ENCODE results near the gene TRIM34. TPM values are rescaled to one million over a fixed set of nuclear protein-coding genes. Genes with fewer than 3 reads are reported as not detected.
"Not testable (repeated sequence)": the region's sequence is repeated elsewhere in the genome, so short reads cannot be mapped to it uniquely, and the experiment has no call there.

The TRIM34 gene
- total and polyA plus RNA-seq, 3 donors from 2014 or later, result 6.5 to 7.6 (median 6.5) TPM

- Histone ChIP-seq H3K4me1 (no peaks in the 10 kb centered on the region), H3K36me3 (ENCODE audit: low read depth, missing control alignments) (no peaks in the 10 kb centered on the region)
Observed at GRCh38 chr11:5581014-5581413, 43.8 kb upstream of the TRIM34 start.

GRCh38 chr11:5584458-5584857 lies 40.3 kb upstream of the TRIM34 start:
- intact Hi-C loops (cut with DNase I; ENCODE audit: low total_unique reads); H3K4me1 ChIP-seq; H3K4me3 ChIP-seq; DNase-seq; H3K27ac ChIP-seq; H3K36me3 ChIP-seq (ENCODE audit: low read depth, missing control alignments); H3K27me3 ChIP-seq; H3K9me3 ChIP-seq: not testable (repeated sequence)
- 82 to 86% methylated on average over 5 of the region's 5 CpGs for WGBS, 2 donors

More at GRCh38 chr11:5581014-5581413, 43.8 kb upstream of the TRIM34 start:
- no peak for DNase-seq
- no peak overlapping the region for H3K27ac ChIP-seq
- H3K27me3 ChIP-seq, result no peaks in the 10 kb centered on the region
- intact Hi-C loops (cut with DNase I; ENCODE audit: low total_unique reads), result no loop called here
- no peaks in the 10 kb centered on the region for H3K9me3 ChIP-seq
- 82% methylated on average over 4 of the region's 4 CpGs for WGBS, 2 donors
- TF ChIP-seq POLR2A (IDR thresholded peaks at IDR 0.05) (no peak), CTCF (IDR thresholded peaks at IDR 0.05) (no peak)
- no peak overlapping the region for H3K4me3 ChIP-seq

GRCh38 chr11:5589906-5590305 lies 34.9 kb upstream of the TRIM34 start:
- H3K36me3 ChIP-seq (ENCODE audit: low read depth, missing control alignments); DNase-seq; H3K9me3 ChIP-seq; H3K27me3 ChIP-seq; H3K27ac ChIP-seq; intact Hi-C loops (cut with DNase I; ENCODE audit: low total_unique reads); H3K4me1 ChIP-seq: not testable (repeated sequence)
- H3K4me3 ChIP-seq, result peak overlapping the region; percentile 26 to 34
- WGBS, 2 donors, result 86 to 100% methylated on average over 1 to 25 of the region's 31 CpGs

DNA sequence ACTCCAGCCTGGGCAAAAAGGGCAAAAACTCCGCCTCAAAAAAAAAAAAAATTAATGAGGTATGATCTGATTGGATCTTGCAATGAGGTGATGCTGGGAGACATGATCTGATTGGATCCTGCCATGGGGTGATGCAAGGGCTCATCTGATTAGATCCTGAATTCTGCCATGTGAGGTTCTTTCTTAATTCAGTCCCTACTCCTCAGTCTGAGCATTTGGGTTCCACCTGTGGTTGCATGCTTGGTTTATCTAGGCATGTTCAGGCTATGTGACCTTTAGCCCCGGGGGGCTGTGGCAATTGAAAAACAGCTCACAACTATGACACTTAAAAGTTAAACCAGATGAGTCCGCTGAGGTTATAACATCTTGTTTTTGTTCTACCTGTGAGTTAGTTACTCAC lies 33.2 kb upstream of the TRIM34 start:
- no peak overlapping the region for H3K27ac ChIP-seq
- no peaks in the 10 kb centered on the region for H3K4me1 ChIP-seq
- no peaks in the 10 kb centered on the region for H3K36me3 ChIP-seq (ENCODE audit: low read depth, missing control alignments)
- no peak overlapping the region for H3K4me3 ChIP-seq
- TF ChIP-seq CTCF (IDR thresholded peaks at IDR 0.05) (no peak), POLR2A (IDR thresholded peaks at IDR 0.05) (no peak)
- no peaks in the 10 kb centered on the region for H3K9me3 ChIP-seq
- no peaks in the 10 kb centered on the region for H3K27me3 ChIP-seq
- intact Hi-C loops (cut with DNase I; ENCODE audit: low total_unique reads), result no loop called here
- WGBS, 2 donors, result 41 to 65% methylated on average over 3 of the region's 3 CpGs
- DNase-seq, result no peak

DNA sequence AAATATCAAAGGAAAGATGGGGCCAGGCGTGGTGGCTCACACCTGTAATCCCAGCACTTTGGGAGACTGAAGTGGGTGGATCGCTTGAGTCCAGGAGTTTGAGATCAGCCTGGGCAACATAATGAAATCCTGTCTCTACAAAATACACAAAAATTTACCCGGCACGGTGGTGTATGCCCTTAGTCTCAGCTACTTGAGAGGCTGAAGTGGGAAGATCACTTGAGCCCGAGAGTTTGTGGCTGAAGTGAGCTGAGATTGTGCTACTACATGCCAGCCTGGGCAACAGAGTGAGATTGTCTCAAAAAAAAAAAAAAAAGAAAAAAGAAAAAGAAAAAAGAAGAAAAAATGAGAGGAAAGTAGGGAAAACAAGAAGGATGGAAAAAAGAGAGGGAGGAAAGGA lies 32.2 kb upstream of the TRIM34 start:
- no peaks in the 10 kb centered on the region for H3K36me3 ChIP-seq (ENCODE audit: low read depth, missing control alignments)
- peaks cover 2% of the 10 kb centered on the region for H3K4me1 ChIP-seq
- H3K9me3 ChIP-seq, result no peaks in the 10 kb centered on the region
- 85 to 94% methylated on average over 5 of the region's 5 CpGs for WGBS, 2 donors
- no peak overlapping the region for H3K4me3 ChIP-seq
- intact Hi-C loops (cut with DNase I; ENCODE audit: low total_unique reads), result no loop called here
- no peaks in the 10 kb centered on the region for H3K27me3 ChIP-seq
- no peak overlapping the region for H3K27ac ChIP-seq
- no peak for DNase-seq
- no peak for TF ChIP-seq CTCF (IDR thresholded peaks at IDR 0.05)
- TF ChIP-seq POLR2A (IDR thresholded peaks at IDR 0.05), result no peak

DNA sequence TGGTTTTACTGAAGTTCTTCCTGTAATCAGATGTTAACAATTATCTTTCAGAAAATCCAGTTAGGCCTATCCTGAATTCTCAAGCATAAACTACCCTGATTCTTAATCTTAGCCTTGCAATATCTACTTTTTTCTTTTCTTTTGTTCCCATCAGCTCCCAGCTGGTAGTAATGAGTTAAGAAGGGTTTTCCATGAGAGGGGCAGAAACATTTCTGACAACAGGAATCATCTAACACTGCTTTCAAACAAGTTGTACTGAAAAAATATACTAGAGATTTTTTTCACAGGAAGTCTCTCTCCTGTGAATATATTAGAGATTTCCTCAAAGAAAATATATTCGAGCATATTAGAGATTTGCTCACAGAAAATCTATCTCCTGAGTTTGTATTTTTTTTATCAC lies 31.7 kb upstream of the TRIM34 start:
- TF ChIP-seq POLR2A (IDR thresholded peaks at IDR 0.05) (no peak), CTCF (IDR thresholded peaks at IDR 0.05) (no peak)
- Histone ChIP-seq H3K4me1 (peaks cover 7% of the 10 kb centered on the region), H3K36me3 (ENCODE audit: low read depth, missing control alignments) (no peaks in the 10 kb centered on the region), H3K4me3 (no peak overlapping the region), H3K27me3 (no peaks in the 10 kb centered on the region), H3K9me3 (no peaks in the 10 kb centered on the region), H3K27ac (no peak overlapping the region)
- intact Hi-C loops (cut with DNase I; ENCODE audit: low total_unique reads), result no loop called here
- 53 to 68% methylated on average over 1 of the region's 1 CpG for WGBS, 2 donors
- DNase-seq, result no peak

Data from testis (tissue), 3 donors.